Activated CD4-positive, alpha-beta T cell treated with anti-CD3 and anti-CD28 coated beads, Interleukin-2, Interleukin-4, amounts not matched to agents 100 ng/mL and 50 ng/mL, durations not matched to agents 16 hours and 8 hours (primary cell): ENCODE data around the gene SPATA21.
"Not testable (repeated sequence)": the region's sequence is repeated elsewhere in the genome, so short reads cannot be mapped to it uniquely, and the experiment has no call there.

ENCODE experiments used
- DNase-seq: peaks from one replicate; pipeline ENCODE4 v3.0.0-alpha.2; 2020; ENCODE audit warnings: low spot score

SPATA21 gene

GRCh38 chr1:16380868-16381267 is 56.4 kb downstream of the SPATA21 start:
- no peak for DNase-seq

- DNase-seq = no peak
Observed at GRCh38 chr1:16378443-16378842, 58.8 kb downstream of the SPATA21 start.

GRCh38 chr1:16376971-16377370 is 60.3 kb downstream of the SPATA21 start:
- no peak for DNase-seq

GRCh38 chr1:16375521-16376340 is 61.5 kb downstream of the SPATA21 start:
- DNase-seq = no peak

GRCh38 chr1:16374266-16374665 is 63.0 kb downstream of the SPATA21 start:
- DNase-seq = no peak

- DNase-seq = no peak
Observed at GRCh38 chr1:16372535-16373285, 64.5 kb downstream of the SPATA21 start.

GRCh38 chr1:16371725-16372124 is 65.5 kb downstream of the SPATA21 start:
- peak; percentile 80 for DNase-seq

- DNase-seq = no peak
Observed at GRCh38 chr1:16369821-16370220, 67.4 kb downstream of the SPATA21 start.

GRCh38 chr1:16367968-16368890 is 69.0 kb downstream of the SPATA21 start:
- no peak for DNase-seq

- DNase-seq = peak; percentile 92
Observed at GRCh38 chr1:16367258-16367967, 69.8 kb downstream of the SPATA21 start.

- peak; percentile 98 for DNase-seq
Observed at GRCh38 chr1:16366722-16367257, 70.4 kb downstream of the SPATA21 start, which contains the start of gene SZRD1. SZRD1 (plus strand) TSS chr1:16367242; CDS start chr1:16367258, 16 bp downstream.

- DNase-seq = not testable (repeated sequence)
Observed at GRCh38 chr1:16365146-16365498, 72.1 kb downstream of the SPATA21 start.

GRCh38 chr1:16356867-16357266 is 80.4 kb downstream of the SPATA21 start:
- DNase-seq = no peak

- DNase-seq = no peak
Observed at GRCh38 chr1:16354619-16355018, 82.6 kb downstream of the SPATA21 start.

GRCh38 chr1:16352842-16353535 is 84.2 kb downstream of the SPATA21 start:
- DNase-seq = no peak

- peak; percentile 94 for DNase-seq
Observed at GRCh38 chr1:16351994-16352841, 85.0 kb downstream of the SPATA21 start, which contains the start of gene FBXO42. FBXO42 (minus strand) TSS chr1:16352480; CDS start chr1:16315418, 37,062 bp downstream.

- no peak for DNase-seq
Observed at GRCh38 chr1:16351456-16351993, 85.7 kb downstream of the SPATA21 start.

GRCh38 chr1:16349847-16350406 is 87.3 kb downstream of the SPATA21 start:
- DNase-seq = no peak
